HG02885 (cell line): ENCODE measurements around the gene ZNF618.

Source experiments
- ATAC-seq: cut with Tn5 transposase; IDR thresholded peaks from one replicate; pipeline ENCODE4 v1.9.1; 2021; ENCODE audit warnings: mild to moderate bottlenecking; ENCODE audit not compliant: unreplicated experiment, poor library complexity

ZNF618 gene

GRCh38 chr9:113952676-113953075 is 76.6 kb downstream of the ZNF618 start:
- no peak for ATAC-seq

GRCh38 chr9:113953531-113953930 is 77.4 kb downstream of the ZNF618 start:
- ATAC-seq: no peak

DNA sequence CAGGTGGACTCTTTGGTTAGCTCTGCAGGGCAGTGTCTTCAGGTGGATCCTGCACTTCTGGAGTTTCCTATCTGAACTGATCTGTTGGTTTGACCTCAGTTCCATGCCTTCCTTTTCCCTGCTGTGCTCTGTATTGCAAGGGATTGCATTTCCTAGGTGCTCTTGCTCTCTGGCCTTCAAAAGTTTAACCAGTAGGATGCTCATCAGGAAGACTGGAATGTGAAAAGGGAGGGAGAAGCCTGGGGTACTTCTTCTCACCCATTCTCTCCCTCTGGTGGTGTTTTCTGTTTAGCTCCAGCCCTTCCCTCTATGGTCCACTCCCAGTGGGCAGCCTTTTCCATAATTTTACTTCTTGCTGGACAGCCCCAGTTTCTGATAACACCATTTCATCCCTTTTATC is 78.5 kb downstream of the ZNF618 start:
- no peak for ATAC-seq

DNA sequence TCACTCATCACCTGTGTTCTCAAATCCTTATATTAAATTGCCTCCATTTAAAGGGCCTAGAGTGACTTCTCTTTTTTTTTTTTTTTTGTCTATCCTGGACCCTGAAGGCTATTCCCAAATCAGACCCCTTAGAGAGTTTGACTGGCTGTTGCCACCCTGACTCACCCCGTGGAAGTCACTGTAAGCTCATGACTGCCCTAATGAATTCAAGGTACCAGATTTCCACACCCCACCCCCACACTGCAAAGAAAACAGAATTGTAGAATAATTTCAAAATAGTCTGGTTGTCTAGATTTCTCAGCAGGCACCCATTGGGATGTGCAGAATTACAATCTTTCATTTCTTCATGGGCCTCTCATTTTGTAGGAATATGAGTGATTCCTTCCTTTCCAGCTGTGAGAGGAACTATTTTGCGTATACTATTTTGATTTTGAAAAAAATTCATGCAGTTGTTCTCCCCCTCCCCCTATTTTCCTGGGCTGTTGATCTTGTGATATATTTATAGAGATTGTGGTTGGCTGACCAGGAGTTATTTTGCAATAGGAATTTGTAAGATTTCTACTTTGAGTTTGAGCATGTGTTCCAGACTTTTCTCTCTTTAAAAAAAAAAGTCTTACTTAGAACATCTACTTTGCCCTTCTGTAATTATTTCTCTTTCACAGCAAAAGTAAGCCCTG is 79.1 kb downstream of the ZNF618 start:
- ATAC-seq: no peak

DNA sequence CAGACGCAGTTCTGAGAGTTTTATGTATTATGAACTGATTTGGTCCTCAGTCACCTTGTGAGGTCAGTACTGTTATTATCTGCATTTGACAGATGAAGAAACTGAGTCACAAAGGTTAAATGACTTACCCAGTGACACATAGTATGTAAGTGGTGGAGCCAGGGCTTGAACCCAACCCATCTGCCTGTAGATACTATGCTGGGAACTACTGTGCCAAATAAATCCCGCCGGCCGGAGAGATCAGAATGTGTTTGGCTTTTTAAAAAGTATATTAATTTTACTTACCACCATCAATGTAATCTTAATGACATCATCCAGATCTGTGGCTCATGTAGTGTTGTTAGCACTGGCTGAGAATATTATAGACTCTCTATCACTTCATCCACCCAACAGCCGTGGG is 80.8 kb downstream of the ZNF618 start:
- no peak for ATAC-seq

- ATAC-seq: no peak
These were observed 81.2 kb downstream of the ZNF618 start for GRCh38 chr9:113957351-113957750.

DNA sequence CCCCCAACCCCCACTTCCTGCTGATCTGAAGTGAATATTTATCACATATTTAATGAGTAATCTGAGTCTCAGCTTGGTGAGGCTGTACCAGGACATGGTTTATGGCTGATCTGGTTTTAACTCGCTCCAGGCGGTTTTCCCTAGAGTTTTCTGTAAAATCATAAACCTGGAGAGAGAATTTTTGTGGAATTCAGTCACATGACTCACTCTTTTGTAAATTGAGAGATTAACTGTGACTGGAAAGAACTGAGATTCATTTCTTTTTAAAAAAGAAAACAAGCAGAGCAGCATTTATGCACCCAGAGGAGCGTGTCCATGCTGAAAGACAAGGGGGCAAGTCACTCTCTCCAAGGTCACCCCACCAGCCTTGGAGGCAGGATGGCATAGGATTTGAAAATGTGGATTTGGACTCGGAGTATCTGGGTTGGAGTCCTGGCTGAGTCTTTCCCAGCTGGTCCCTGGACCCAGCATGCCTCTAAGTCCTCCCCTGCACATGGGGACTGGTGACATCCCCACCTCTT is 81.8 kb downstream of the ZNF618 start:
- no peak for ATAC-seq

- no peak for ATAC-seq
These were observed 82.4 kb downstream of the ZNF618 start for GRCh38 chr9:113958556-113958955.

- ATAC-seq: no peak
These were observed 84.7 kb downstream of the ZNF618 start for GRCh38 chr9:113960768-113961167.

DNA sequence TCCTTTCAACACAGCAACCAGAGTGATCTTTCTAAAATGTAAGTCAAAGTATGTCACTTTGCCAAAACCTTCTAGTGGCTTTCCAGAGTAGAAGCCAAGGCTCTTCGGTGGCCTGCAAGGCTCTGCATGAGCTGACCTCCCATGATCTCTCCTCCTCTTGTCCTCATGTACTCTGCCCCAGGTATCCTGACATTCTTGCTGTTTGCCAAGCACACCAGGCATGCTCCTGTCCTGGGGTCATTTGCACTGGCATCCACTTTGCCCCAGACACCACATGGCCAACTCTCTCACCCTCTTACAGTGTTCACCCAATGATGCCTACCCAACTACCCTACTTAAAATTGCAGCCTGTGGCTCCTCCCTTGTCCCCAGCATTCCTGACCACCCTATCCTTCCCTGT is 86.3 kb downstream of the ZNF618 start:
- no peak for ATAC-seq

DNA sequence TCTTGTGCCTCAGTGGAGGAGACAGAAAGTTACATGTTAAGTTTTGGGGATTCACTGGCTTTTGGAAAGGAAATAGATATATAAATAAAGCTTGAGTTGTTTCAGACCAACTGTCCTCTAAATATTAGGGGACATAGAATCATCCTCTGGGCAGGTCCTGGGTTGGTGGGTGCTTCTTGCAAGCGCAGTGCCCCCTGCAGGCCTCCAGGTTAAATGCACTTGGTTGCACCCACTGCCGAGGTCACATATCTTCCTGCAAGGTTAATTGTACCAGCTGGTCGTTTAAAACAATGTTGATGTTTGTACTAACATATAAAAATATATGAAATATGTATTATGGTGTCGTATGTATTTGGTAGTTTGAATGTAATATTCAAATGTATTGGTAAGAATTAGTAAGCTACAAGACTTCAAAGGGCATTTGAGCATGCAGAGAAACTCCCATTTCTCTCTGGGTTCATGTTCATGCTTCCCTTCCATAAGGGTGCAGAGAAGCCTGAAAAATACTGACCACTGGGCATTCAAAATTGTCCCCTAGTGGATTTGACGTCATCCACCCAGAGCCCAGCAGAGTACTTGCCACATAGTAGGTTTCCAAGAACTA is 87.0 kb downstream of the ZNF618 start:
- ATAC-seq: no peak

- ATAC-seq: no peak
These were observed 87.8 kb downstream of the ZNF618 start for GRCh38 chr9:113963696-113964494.

DNA sequence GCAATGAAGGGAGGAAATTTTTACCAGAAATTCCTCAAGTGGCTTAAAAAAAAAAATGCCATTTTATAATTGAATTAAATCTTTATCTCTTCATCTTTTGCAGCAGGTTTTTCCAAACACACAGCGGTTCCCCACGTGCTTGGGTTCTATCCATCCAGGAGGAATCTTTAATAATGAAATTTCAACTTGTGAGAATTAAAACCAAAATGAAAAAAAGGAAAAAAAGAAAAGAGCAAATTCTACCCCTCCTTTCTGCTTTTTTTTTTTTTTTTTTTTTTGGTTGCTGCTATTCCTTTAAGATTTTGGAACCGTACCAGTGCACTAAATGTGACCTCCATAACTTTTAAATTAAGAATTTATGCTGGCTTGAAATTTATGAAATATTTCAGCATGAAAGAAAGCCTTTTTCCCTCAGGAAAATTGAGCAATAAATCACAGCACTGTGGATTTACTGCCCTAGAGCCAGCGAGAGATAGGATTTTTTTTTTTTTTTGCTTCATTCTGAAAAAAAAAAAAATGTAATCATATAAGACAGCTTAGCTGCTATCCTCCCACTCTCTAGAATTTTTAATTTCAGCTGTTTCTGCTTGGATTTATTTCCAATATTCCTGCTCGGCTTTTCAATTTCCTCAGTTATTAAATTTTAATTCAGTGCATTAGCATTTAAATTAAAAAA is 88.5 kb downstream of the ZNF618 start:
- no peak for ATAC-seq

DNA sequence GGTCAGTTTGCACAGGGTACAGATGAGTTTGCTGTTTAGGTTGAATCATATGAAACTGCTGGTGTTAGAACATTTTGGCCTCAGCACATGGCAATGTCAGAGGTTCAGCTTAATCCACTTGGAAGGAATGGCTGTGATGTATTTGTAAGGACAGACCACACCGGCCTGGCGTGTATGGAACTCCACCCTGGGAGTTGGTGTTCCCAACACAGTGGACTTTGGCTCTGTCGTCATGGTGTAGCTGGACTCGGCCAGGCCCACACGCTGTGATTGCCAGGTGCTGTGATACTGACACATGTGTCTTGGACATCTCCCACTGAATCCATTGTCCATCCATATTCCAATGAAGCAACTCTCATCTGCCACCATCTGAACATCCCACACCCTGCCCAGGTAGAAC is 90.3 kb downstream of the ZNF618 start:
- ATAC-seq: no peak

DNA sequence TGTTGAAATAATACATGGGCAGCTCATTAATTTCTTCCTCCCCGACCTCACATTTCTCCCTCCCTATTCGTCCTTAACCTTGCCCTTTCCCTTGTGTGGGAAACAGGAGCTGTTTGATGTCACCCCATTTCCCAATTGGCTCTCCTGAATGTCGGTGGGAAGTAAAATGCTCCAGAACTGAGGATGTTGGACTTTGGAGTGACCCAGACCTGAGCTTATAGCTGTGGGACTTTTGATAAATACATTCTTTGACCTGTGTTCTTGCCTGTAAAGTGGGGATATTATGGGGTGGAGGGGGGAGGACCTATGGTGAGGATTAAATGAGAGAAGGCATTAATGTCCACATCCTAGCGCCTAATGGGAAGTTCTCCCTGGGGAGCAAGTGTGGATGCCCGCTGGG is 91.3 kb downstream of the ZNF618 start:
- no peak for ATAC-seq

- no peak for ATAC-seq
These were observed 93.2 kb downstream of the ZNF618 start for GRCh38 chr9:113969343-113969742.

- no peak for ATAC-seq
These were observed 97.1 kb downstream of the ZNF618 start for GRCh38 chr9:113973226-113973625.

GRCh38 chr9:113973963-113974413 is 97.9 kb downstream of the ZNF618 start:
- no peak for ATAC-seq

DNA sequence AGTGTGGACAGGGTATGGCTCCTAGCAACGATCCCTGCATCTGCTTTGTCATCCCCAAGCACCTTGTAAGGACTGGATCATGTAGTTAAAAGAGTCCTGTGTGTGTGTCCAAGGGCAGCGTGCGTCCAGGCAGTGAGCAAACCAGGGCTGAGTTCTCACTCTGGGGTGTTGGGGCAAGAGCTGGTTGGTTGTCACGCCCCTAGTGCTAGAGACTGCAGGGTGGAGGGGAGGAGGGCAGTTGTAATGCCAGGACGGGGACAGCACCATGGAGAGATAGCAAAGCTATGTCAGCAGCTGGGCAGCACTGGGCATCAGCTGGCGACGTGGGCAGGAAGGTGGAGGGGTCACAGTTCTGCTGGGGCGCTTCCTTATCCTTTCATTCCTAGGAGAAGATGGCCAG is 100.8 kb downstream of the ZNF618 start:
- ATAC-seq: no peak

GRCh38 chr9:113978725-113979342 is 102.7 kb downstream of the ZNF618 start:
- no peak for ATAC-seq
